HG03025 (cell line): Measurements from ENCODE around the gene OGA.
"Not testable (repeated sequence)": the region's sequence is repeated elsewhere in the genome, so short reads cannot be mapped to it uniquely, and the experiment has no call there.

Experiments used
- ATAC-seq: cut with Tn5 transposase; IDR thresholded peaks from one replicate; pipeline ENCODE4 v1.9.1; 2021; ENCODE audit warnings: mild to moderate bottlenecking, moderate library complexity; ENCODE audit not compliant: unreplicated experiment, low FRiP score

The OGA gene

DNA sequence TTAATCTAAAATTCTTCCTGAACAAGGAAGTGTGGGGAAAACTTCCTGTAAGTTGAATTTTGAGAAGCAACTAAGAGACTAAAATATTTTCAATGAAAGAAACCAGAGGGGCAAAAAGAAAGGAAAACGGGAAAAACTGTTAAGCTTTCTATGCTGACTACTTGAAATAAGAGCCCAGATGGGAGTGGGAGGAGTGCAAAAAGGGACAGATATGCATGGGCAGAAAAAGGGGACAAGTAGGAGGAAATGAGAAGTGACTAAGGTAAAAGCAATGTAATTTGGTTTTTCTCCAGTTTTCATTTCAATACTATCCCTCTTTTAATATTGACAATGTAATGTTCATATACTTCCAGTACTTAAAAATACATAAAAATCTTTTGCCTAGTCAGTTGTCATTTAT, 11.1 kb downstream of the OGA start:
- no peak for ATAC-seq

DNA sequence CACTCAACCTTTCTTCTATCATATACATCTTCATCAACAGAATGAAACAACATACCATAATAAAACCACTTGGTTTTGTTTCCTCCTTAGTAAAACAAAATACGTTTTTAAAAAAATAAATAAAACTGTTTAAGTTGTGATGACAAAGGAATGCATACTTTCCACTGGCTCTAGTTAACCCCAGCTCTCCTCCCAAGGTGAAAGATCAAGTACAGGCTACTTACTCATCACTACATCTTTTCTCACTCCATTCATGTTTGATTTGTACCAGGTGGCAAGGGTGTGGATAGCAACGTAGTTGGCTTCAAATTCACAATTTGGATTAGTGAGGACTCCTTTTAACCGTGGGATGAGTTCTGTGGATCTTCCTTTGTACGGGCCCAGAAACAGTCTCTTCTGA, 14.7 kb downstream of the OGA start:
- no peak for ATAC-seq

DNA sequence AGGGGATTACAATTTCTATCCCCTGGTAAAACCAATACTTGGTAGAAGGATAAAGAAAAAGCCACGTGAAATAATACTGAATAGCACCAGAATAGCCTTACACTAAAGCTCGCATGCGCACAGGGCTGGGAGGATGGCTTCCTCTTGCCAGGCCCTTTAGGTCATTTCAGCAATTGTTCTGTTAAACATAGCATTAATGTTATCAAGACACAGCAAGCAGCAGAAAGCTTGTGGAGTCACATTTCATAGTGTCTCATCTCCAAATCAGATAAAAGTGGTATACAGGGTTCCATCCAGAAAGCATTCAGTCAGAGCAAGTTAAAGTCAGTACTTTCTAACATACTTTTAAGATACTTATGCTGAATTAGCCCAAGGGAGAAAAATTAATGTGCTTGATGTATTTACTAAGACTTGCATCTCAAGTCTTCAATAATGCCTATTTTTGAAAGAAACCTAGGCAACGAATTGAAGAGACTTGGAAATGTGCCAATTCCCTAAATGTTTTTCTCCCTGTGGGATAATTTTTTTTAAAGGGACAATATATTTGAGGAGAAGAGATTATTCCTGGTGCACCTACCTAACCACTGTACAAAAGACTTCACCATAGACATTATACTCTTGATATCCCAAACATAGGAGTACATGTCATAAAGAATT, 20.7 kb downstream of the OGA start:
- ATAC-seq = no peak

DNA sequence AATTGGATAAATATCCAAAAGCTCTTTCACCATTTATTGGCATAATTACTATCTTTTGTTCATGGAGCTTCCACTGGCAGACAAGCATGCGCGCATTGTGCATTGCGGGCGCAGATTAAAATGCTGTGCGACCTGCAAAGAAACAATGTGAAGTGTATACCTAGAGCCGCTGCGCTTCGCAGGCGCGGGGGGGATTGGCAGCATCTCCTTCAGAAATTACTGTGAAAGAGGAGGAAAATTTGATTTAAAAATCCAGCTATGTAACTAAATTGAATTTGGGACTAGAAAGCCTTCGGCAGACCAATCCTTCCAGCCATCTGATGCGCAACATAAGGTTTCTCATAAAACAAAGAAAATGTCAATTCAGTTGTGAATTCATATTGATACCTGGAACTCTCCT, 24.7 kb downstream of the OGA start:
- no peak for ATAC-seq

DNA sequence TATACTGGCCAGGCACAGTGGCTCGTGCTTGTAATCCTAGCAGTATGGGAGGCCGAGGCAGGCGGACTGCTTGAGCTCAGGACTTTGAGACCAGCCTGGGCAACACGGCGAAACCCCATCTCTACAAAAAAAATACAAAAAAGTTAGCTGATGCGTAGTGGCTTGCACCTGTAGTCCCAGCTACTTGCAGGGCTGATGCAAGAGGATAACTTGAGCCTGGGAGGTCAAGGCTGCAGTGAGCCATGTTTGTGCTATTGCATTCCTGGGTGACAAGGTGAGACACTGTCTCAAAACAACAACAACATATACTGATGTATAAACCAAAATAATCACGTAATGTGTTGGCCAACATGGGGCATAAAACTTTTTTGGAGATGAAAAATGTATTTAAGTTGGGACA, 28.6 kb downstream of the OGA start:
- ATAC-seq = no peak

DNA sequence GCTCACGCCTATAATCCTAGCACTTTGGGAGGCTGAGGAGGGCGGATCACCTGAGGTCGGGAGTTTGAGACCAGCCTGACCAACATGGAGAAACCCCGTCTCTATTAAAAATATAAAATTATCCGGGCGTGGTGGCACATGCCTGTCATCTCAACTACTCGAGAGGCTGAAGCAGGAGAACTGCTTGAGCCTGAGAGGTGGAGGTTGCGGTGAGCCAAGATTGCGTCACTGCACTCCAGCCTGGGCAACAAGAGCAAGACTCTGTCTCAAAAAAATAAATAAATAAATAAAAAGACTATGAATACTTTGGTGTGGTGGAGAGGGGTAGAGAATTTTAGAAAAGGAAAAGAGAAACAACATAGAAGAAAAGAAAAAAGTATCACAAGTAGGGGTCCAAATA, 29.0 kb downstream of the OGA start:
- ATAC-seq = not testable (repeated sequence)

DNA sequence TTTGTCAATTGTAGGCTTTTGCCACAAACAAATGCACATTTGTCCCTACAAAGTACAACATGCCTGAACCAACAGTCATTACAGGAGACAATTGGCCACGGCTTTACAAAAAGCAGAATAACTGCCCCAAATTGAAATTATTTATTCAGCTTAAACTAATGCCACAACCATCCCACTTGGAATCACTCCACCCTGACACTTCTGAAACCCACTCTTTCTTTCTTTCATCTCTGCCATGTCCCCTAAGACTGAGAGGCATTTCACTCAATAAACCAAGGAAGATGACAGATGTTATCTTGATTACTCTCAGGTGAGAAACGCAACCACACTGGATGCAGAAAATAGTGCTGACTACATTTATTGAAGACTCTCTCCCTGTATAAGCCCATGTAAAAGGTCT, 32.4 kb downstream of the OGA start:
- ATAC-seq = no peak

DNA sequence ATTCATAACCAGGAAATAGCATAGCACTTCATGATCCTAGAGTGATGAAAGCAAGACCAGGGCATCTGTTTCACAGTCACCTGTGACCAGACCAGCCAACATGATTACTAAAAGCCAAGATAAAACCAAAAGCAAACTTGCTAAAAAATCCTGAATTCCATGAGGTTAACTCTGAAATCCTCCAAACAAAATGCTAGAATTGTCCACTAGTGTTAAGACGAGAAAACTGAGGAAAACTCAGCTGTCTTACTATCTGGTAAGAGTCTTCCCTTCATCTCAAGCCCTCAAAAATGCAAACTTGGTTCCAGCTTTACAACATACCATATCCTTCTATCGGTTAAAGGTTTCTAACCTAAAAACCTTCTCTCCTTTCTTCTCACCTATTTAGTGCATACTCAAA, 33.7 kb downstream of the OGA start:
- no peak for ATAC-seq

DNA sequence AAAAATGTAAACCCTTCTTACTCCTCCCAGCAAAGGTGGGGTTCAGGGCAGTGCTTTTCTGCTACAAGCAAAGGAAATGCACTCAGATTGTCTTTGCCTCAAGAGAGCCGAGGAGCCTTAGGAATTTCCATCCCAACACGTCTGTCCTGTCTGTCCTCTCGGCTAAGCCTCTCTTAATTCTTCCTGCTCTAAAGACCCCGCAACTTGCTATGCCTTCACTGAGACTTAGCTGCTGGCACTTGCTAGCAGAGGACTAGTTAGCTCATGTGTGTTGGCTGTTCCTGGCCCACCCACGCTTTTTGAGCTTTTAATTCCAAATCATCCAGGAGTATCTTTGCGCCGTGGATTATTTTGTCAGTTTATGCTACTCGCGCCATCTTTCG, 34.5 kb downstream of the OGA start:
- ATAC-seq = no peak

DNA sequence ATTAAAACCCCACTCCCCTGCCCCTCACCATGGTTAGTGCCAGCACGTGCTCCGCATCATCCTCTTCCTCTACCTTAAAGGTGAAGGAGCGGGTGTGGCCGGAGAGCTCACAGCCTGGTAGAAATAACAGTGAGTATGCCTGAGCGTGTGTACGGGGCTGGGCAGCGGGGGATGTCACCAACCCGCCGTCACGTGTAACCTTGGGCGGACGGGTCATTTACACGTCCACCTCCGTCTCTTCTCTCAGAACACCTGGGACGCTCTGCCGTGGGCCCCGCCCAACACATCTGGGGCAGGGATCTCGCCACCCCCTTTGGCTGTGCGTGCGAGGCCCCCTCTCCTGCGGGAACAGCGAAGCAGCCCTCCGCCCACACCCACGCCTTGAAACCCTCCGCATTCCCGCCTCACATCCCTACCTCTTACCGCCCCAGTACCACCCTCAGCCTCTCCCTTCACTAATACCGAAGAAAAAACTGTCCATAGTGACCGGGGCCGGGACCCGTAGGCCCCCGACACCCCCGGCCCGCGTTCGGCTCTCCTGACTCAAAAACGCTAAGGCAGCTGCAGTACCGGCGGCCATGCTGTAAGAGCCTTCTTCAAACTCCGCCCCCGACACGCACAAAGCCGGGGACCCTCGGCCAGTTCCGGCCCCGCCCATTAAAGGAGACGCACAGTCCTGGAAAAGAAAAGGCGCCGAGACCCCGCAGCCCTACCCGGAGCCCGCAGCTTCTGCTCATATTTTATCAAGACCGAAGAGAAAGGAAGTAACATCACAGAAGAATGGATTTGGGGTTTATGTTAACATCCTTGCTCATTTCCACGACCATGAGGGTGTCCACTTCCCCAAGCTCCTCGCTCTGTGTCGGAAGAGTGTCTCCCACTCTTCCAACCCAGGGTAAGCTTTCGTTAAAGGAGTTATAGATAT, 35.2 kb downstream of the OGA start, which contains the start of gene NPM3:
TSS of gene NPM3 (minus strand) at position 636 of the 925 bp plus-strand sequence. CDS start at position 580, 56 bp downstream.
- ATAC-seq = no peak

DNA sequence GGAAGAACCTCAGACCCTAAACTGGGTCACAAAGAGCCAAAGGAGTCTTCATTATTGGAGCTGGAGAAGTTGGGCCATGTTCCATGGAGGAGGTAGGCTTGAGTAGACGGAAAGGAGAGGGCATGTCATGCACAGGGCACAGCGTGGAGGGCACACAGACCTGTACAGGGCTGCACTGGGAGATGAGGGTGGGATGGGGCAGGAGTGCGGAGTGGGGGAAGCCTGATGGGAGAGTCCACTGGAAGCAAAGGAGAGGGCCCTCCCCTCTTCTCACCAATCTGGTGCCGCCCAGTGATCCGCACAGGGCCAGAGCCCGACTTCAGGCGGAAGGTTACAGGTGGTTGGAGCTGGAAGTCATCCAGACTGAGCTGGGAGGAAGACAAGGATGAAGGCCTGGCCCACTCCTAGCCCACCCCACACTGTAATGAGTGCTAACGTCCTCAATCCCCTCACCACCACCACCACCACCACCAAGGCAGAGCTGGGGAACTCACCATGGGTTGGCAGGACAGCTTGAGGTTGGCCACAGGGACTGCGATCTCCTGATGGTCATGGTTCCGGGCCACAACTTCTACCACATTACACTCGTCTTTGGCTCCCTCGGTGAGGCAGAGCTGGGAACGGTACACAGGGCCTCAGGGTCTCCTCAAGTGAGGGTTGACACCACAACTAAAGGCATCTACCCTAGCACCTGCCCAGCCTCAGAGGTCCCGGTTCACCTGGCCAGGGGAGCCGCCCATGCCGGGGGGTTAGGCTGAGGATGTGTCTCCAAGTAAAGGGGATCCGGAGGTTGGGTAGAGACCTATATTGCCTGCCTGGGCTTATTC, 36.0 kb downstream of the OGA start:
- no peak for ATAC-seq

DNA sequence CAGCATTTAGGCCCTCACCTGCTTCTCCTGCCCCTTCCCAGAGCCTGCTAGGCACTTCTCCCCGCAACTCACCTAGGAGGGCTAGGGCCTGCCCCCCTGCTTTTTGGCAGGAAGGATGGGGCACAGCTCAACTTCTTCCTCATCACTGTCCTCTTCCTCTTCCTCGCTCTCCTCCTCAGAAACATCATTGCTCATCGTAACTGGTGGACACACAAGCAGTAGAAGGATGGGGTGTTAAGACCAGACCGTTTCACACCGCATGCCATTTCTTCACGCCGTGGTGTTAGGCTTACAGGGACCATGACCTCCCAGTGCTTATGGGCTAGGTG, 36.6 kb downstream of the OGA start:
- ATAC-seq = no peak

DNA sequence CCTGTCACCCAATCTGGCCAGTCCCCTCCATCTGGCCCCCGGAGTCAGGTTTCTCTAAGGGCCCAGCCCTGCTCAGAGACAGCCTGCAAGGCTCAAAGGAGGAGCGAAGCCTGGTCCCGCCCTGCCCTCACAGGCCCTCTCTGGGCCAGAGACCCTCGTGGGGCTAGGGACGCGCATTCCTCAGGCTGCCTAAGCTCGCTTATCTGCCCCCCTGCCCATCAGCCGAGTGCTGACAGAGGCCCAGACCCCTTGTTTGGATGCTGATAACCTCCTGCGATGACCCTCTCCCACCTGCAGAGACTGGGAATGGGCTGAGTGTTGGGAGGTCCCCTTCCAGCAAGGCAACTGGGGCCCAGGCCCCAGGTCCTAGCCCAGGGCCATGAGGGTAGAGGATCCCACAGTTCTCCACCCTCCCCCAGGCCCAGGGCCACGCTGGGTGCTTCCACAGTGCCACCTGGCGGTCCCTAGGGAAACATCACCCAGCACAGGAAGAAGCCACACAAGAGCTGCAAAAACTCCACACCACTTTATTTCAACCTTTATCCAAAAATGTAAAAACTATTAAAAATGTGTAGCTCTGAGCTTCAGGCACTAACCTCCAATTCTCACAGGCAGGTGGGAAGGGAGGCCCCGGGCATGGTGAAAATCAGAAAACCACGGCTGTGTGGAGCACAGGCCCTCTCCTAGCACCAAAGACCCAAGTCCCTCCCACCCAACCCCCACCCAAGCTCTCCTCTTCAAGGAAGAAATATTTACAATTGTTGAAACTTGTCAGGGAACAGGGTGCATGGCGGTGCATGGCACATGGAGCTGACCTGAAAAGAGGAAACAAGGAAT, 37.2 kb downstream of the OGA start:
- no peak for ATAC-seq

DNA sequence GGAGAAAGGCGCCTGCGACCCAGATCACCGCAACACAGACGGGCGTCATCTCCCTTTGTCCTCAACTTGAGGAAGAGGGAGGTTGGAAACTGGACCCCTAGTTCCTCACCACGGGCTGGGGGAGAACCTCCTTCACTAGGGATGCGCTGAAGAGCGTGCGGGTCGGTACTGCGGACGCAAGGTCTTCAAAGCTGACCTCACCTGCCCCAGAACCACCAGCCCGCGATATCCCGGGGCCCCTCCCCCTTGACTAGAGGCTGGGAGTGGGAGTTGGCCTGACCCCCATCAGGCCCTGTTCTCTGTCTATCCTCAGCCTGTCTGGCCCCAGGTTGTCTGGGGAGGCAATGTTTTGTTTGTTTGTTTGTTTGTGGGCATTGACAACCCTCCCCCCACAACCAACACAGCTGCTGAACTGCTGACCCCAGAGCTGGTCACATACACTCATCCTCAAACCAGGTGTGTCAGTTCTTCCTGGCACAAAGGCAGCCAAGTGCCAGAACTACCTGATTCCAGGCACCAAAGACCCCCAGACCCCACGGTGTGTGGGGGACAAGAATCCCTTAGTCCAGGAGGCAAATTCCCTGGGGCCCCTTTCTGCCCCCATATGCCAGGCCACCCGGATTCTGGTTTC, 37.9 kb downstream of the OGA start:
- ATAC-seq = no peak

DNA sequence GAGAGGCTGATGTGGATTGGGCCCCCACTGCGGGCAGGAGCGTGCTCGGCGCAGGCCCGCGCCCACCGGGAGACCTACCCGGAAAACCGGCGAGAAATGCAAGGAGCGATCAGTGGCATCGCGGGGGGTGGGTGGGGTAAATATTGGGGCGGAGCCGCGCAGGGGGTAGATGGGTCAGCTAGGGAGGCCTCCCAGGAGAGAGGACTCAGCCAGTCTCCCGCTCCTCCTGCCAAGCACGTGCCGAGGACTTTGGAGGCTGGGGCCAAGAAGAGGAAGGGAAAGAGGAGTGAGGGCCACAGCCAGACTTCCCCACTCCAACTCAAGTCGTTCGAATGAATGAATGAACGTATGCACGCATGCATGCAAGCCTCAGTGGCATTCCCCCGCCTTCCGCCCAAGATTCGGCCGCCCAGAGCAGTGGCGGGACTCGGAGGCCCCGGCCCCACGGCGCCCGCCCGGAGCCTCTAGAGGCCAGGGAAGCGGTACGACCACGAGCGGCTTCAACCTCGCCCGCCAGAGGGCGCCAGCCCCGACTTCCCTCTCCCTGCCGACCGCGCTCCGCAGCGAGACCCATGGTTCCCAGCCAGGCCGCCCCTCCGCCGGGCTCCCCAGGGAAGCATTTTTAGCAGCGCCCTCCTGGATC, 38.6 kb downstream of the OGA start:
- ATAC-seq = no peak

DNA sequence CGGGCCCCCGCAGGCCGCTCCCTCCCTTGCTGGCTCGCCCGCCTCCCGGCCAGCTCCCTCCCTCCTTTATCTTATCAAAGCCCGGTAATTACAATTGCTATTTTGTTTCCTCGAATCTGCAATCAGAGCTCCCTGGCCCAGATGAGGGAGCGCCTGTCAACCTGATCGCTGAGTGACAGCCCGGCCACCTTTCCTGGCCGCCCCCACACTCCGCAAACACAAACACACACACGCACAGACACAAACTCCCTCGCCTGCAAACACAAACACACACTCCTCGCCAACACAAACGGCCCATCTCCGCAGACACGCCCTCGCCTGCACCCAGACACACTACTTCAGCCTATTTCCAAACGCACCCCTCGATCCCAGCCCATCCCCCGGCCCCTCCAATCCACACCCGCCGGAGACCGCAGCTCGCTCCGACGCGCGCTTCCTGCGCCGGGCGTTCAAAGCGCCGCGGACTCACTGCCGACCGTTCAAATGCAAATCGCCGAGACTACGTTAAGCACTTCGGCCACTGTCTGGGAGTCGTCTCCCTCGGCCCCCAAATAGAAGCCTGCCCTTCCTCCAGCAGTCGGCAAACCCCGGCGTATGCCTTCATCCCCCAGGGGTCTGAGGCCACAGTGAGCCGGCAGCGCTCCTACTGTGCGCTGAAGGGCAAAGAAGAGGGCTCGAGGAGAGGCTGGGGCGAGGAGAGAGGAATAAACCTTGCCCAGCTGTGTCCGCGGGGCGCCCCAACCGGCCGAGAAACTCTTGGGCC, 39.3 kb downstream of the OGA start:
- ATAC-seq = no peak

DNA sequence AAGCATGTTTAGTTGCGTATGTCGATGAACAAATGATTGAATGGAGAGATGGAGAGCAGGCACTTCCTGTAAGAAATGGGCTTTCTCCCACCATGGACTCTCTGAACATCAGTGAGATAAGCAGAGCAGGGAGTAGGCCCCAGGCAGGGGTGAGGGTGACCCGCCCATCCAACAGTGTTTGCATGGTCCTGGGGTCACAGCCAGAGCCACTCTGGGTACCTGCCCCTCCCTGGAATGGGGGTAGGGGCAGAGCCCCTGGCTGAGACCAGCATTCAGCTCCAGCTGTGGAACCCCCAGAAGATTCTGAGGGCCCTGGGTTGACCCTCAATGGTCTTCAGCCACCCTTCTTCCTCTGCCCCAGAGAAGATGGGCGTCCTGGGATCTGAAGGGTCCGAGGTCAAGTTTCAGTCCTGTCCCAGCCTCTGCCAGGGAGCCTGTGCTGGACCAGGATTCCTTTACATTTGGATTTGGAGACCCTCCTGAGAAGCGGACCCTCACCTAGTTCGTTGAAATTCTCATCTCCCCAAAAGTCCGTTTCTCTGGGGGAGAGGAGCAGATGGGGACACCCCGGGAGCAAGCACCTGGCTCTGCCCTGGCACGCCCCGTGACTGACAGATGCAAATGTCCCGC, 40.0 kb downstream of the OGA start:
- ATAC-seq = no peak

DNA sequence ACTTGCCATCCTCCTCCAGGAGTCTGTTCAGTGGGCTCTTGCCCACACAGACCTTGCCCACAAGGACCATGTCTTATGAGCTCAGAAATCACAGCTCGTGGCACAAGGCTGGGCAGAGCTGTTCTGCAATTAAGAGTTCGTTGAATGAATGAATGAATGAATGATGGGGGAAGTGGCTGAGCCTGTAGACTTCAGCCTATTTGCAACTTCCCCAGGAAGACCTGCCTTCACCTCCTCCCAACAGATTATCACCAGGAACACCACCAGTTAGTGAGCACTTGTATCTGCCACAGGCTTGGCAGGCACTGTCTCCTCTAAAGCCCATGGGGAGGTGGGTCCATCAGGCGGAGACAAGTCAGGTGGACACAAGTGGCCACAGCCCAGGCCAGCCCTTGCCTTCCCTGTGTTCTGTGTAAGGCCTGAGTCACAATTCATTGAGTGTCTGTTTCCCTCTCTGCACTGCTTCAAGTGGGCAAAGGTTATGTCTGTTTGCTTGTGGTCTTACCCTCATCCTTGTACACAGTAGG, 40.6 kb downstream of the OGA start:
- no peak for ATAC-seq
